Small intestine (tissue), 7 donors: Measurements from ENCODE around the gene CPTP. TPM values are rescaled to one million over a fixed set of nuclear protein-coding genes. Genes with fewer than 3 reads are reported as not detected.

Experiments
- DNase-seq, 2 donors: peaks; one replicate each; pipeline versions ENCODE4 v3.0.0 to v3.0.0-alpha.2; 2013
- FAIRE-seq: peaks from 2 replicates; lab custom pipeline; 2012; peaks lifted over from hg19 to GRCh38; lab: Jason Lieb, UNC
- H3K27ac ChIP-seq, 3 donors: one replicate each; pipeline ENCODE4 v1.5.1; 2013; ENCODE audit warnings: low read length in 2 of 3, mild to moderate bottlenecking in 2 of 3, control low read depth in 1 of 3, inconsistent platforms in 1 of 3, low read depth in 1 of 3, moderate library complexity in 1 of 3
- H3K27me3 ChIP-seq, 3 donors: one replicate each; pipeline ENCODE4 v1.6.1; 2013; ENCODE audit warnings: low read length in 3 of 3, inconsistent platforms in 1 of 3; ENCODE audit not compliant: control insufficient read depth in 3 of 3, insufficient read depth in 3 of 3
- H3K36me3 ChIP-seq, 3 donors: one replicate each; pipeline ENCODE4 v1.6.1; 2013; ENCODE audit warnings: low read length in 3 of 3, inconsistent platforms in 1 of 3, low read depth in 1 of 3, mild to moderate bottlenecking in 1 of 3, moderate library complexity in 1 of 3; ENCODE audit not compliant: control insufficient read depth in 3 of 3, insufficient read depth in 2 of 3
- H3K4me1 ChIP-seq, 3 donors: one replicate each; pipeline ENCODE4 v1.6.1; 2013; ENCODE audit warnings: low read length in 2 of 3, inconsistent platforms in 1 of 3, low read depth in 1 of 3, mild to moderate bottlenecking in 1 of 3, moderate library complexity in 1 of 3; ENCODE audit not compliant: control insufficient read depth in 3 of 3, insufficient read depth in 2 of 3
- H3K4me3 ChIP-seq, 3 donors: one replicate each; pipeline ENCODE4 v1.5.1; 2013; ENCODE audit warnings: low read length in 3 of 3, control low read depth in 1 of 3, inconsistent platforms in 1 of 3, low read depth in 1 of 3, mild to moderate bottlenecking in 1 of 3, moderate library complexity in 1 of 3
- H3K9me3 ChIP-seq, 2 donors: one replicate each; pipeline ENCODE4 v1.6.1; 2013; ENCODE audit warnings: low read depth in 1 of 2, low read length in 1 of 2; ENCODE audit not compliant: control insufficient read depth in 2 of 2, insufficient read depth in 1 of 2
- WGBS, 3 donors: extraction: QIAGEN DNeasy Blood & Tissue Kit; methylation state at CpG; one replicate each; pipeline ENCODE4 v1.1.7; 2013; 5-methylcytosine and 5-hydroxymethylcytosine counted together
- polyA plus RNA-seq, 4 donors: library from polyadenylated mRNA; stranded (reverse) in 3 of 4; unstranded in 1 of 4; fragments of 200-250 nt in 3 of 4; fragments of 120-200 nt in 1 of 4; gene quantifications; one replicate each; pipeline versions ENCODE4 v1.2.1 to v1.2.3, GENCODE V29; 2013
- donor health status: healthy with polysubstance abuse.
- donor health status: control.
- donor health status: control.
- donor health status: Bipolar disorder and iron deficiency.
- donor health status: healthy.

Gene CPTP
- polyA plus RNA-seq, 4 donors: 18.5 to 71.3 (median 45.1) TPM

DNA sequence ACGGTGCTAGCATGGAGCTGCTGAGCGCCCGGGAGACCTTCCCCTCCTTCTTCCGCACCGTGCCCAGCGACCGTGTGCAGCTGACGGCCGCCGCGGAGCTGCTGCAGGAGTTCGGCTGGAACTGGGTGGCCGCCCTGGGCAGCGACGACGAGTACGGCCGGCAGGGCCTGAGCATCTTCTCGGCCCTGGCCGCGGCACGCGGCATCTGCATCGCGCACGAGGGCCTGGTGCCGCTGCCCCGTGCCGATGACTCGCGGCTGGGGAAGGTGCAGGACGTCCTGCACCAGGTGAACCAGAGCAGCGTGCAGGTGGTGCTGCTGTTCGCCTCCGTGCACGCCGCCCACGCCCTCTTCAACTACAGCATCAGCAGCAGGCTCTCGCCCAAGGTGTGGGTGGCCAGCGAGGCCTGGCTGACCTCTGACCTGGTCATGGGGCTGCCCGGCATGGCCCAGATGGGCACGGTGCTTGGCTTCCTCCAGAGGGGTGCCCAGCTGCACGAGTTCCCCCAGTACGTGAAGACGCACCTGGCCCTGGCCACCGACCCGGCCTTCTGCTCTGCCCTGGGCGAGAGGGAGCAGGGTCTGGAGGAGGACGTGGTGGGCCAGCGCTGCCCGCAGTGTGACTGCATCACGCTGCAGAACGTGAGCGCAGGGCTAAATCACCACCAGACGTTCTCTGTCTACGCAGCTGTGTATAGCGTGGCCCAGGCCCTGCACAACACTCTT is 7.6 kb downstream of the CPTP start:
- Histone ChIP-seq H3K36me3 (peaks cover 0 to 67% (median 3%) of the 10 kb centered on the region in 3 donors), H3K27me3 (no peaks in the 10 kb centered on the region), H3K4me3 (no peak overlapping the region), H3K9me3 (no peaks in the 10 kb centered on the region), H3K4me1 (peaks cover 0 to 17% (median 0%) of the 10 kb centered on the region in 3 donors), H3K27ac (no peak overlapping the region)
- WGBS, 3 donors: 51 to 87% (median 66%) methylated on average over 54 to 57 of the region's 57 CpGs
- no peak for DNase-seq
- no peak for FAIRE-seq

DNA sequence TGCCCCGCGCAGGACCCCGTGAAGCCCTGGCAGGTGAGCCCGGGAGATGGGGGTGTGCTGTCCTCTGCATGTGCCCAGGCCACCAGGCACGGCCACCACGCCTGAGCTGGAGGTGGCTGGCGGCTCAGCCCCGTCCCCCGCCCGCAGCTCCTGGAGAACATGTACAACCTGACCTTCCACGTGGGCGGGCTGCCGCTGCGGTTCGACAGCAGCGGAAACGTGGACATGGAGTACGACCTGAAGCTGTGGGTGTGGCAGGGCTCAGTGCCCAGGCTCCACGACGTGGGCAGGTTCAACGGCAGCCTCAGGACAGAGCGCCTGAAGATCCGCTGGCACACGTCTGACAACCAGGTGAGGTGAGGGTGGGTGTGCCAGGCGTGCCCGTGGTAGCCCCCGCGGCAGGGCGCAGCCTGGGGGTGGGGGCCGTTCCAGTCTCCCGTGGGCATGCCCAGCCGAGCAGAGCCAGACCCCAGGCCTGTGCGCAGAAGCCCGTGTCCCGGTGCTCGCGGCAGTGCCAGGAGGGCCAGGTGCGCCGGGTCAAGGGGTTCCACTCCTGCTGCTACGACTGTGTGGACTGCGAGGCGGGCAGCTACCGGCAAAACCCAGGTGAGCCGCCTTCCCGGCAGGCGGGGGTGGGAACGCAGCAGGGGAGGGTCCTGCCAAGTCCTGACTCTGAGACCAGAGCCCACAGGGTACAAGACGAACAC is 8.3 kb downstream of the CPTP start:
- DNase-seq (peak in 1 of 2 donors; percentile 78), FAIRE-seq (no peak)
- H3K4me1 ChIP-seq: peaks cover 0 to 22% (median 0%) of the 10 kb centered on the region in 3 donors
- H3K36me3 ChIP-seq: peaks cover 0 to 67% (median 1%) of the 10 kb centered on the region in 3 donors
- H3K27me3 ChIP-seq: no peaks in the 10 kb centered on the region
- WGBS, 3 donors: 25 to 76% (median 28%) methylated on average over 29 to 48 of the region's 48 CpGs
- no peaks in the 10 kb centered on the region for H3K9me3 ChIP-seq
- H3K27ac ChIP-seq: no peak overlapping the region
- H3K4me3 ChIP-seq: no peak overlapping the region

DNA sequence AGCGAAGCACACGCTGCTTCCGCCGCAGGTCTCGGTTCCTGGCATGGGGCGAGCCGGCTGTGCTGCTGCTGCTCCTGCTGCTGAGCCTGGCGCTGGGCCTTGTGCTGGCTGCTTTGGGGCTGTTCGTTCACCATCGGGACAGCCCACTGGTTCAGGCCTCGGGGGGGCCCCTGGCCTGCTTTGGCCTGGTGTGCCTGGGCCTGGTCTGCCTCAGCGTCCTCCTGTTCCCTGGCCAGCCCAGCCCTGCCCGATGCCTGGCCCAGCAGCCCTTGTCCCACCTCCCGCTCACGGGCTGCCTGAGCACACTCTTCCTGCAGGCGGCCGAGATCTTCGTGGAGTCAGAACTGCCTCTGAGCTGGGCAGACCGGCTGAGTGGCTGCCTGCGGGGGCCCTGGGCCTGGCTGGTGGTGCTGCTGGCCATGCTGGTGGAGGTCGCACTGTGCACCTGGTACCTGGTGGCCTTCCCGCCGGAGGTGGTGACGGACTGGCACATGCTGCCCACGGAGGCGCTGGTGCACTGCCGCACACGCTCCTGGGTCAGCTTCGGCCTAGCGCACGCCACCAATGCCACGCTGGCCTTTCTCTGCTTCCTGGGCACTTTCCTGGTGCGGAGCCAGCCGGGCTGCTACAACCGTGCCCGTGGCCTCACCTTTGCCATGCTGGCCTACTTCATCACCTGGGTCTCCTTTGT is 9.1 kb downstream of the CPTP start:
- Histone ChIP-seq H3K36me3 (peaks cover 0 to 67% (median 9%) of the 10 kb centered on the region in 3 donors), H3K27me3 (no peaks in the 10 kb centered on the region), H3K9me3 (no peaks in the 10 kb centered on the region), H3K4me1 (peaks cover 0 to 22% (median 0%) of the 10 kb centered on the region in 3 donors), H3K4me3 (no peak overlapping the region), H3K27ac (no peak overlapping the region)
- FAIRE-seq: no peak
- WGBS, 3 donors: 67 to 85% (median 69%) methylated on average over 34 to 36 of the region's 36 CpGs
- no peak for DNase-seq

DNA sequence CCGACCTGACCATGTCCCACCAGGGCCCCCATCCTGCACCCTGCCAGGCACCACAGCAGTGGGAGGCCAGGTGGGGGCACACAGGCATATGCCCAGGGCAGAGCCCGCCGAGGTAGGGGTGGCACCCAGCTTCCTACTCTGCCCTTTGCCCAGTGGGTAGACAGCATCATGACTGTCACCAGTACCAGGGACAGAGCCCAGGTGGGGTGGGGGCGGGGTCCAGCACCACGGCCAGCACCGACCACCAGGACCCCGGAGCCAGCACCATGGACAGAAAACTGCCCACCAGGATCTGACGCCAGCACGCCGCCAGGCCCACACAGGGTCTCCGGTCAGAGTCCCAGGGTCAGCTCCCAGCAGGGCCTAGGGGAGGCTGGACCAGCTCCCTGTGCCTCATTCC is 10.2 kb downstream of the CPTP start:
- Histone ChIP-seq H3K9me3 (no peaks in the 10 kb centered on the region), H3K36me3 (peaks cover 0 to 71% (median 10%) of the 10 kb centered on the region in 3 donors), H3K27me3 (no peaks in the 10 kb centered on the region), H3K27ac (no peak overlapping the region), H3K4me1 (peaks cover 0 to 22% (median 0%) of the 10 kb centered on the region in 3 donors), H3K4me3 (no peak overlapping the region)
- WGBS, 3 donors: 70 to 79% (median 70%) methylated on average over 11 of the region's 11 CpGs
- FAIRE-seq (no peak), DNase-seq (no peak)

DNA sequence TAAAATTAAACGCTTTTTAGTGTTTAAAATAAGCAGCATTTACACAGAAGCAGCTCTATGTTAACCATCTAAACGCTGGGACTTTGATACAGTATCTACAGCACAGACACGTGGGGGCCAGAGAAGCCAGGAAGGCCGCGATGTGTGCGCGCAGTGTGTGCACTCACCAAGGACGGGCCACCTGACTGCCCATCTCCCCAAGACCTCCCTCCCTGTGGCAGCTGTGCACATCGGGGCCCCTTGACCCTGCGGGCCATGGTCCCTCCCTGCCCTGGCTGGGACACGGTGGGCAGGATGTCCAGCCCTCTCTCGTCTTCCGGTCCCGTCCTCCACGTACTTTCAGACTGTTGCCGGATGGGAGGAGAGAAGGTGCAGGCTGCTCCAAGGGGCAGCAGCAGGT is 10.7 kb downstream of the CPTP start:
- FAIRE-seq (no peak), DNase-seq (no peak)
- Histone ChIP-seq H3K4me1 (peaks cover 0 to 18% (median 0%) of the 10 kb centered on the region in 3 donors), H3K27ac (no peak overlapping the region), H3K4me3 (no peak overlapping the region), H3K27me3 (no peaks in the 10 kb centered on the region), H3K9me3 (no peaks in the 10 kb centered on the region), H3K36me3 (peaks cover 0 to 76% (median 13%) of the 10 kb centered on the region in 3 donors)
- WGBS, 3 donors: 79 to 85% (median 80%) methylated on average over 16 of the region's 16 CpGs

DNA sequence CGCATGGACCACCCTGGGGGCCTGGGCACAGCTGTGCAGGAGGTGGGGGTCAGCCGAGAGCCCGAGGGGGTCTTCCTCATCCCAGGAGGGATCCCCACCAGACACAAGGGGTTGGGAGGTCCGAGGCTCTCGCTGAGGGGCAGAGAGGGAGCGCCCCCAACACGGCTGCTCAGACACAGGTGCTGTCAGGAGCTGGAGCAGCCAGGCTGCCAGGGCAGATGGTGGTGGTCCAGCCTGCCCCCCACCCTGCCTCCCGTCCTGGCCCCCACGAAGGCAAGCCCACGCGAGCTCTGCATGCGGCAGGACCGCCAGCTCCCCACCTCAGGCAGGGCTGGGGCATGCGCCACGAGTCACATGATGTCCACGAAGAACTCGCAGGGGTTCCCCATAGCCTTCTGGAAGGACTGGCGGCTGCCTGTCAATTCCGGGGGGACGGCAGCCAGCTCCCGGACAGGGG is 11.2 kb downstream of the CPTP start:
- no peaks in the 10 kb centered on the region for H3K27me3 ChIP-seq
- peaks cover 0 to 13% (median 0%) of the 10 kb centered on the region in 3 donors for H3K4me1 ChIP-seq
- no peak overlapping the region for H3K4me3 ChIP-seq
- DNase-seq: no peak
- no peak for FAIRE-seq
- no peaks in the 10 kb centered on the region for H3K9me3 ChIP-seq
- peaks cover 0 to 81% (median 15%) of the 10 kb centered on the region in 3 donors for H3K36me3 ChIP-seq
- 87 to 89% (median 89%) methylated on average over 16 to 21 of the region's 21 CpGs for WGBS, 3 donors
- no peak overlapping the region for H3K27ac ChIP-seq

DNA sequence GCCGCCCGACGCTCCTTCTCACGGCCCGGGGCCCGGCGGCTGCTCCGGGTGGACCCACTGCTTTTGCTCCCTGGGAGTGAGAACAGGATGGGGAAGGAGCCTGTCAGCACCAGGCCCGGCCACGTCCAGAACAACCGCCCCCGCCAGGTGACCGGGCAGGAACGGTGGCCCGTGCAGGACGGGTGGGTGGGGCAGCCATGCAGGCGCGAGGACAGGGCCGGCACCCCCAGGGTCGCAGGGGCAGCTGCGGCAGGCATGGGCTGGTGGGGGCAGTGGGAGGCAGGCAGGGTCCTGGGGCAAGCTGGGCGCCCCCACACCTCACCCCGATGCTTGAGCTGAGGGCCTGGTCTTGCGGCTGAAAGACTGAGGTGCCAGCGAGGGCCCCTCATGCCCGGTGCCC is 11.8 kb downstream of the CPTP start:
- no peak for DNase-seq
- no peak overlapping the region for H3K27ac ChIP-seq
- peaks cover 0 to 6% (median 0%) of the 10 kb centered on the region in 3 donors for H3K4me1 ChIP-seq
- peaks cover 0 to 88% (median 15%) of the 10 kb centered on the region in 3 donors for H3K36me3 ChIP-seq
- no peaks in the 10 kb centered on the region for H3K9me3 ChIP-seq
- FAIRE-seq: no peak
- H3K4me3 ChIP-seq: no peak overlapping the region
- no peaks in the 10 kb centered on the region for H3K27me3 ChIP-seq
- WGBS, 3 donors: 89 to 91% (median 90%) methylated on average over 21 to 26 of the region's 26 CpGs
